ENCODE results near the gene YBX1.
"Not testable (repeated sequence)": the region's sequence is repeated elsewhere in the genome, so short reads cannot be mapped to it uniquely, and the experiment has no call there.

Gene YBX1

GRCh38 chr1:42680921-42681683 is 1.1 kb upstream of the YBX1 start:
- Histone ChIP-seq H2AFZ (ENCODE audit: low read length) (no peak overlapping the region), H3K4me3 (ENCODE audit: low read depth, low read length, poor library complexity, severe bottlenecking) (peak overlapping the region; percentile 81), H3K79me2 (ENCODE audit: insufficient read depth, low read length) (peaks cover 32% of the 10 kb centered on the region)

GRCh38 chr1:42682484-42682738 is 193 bp downstream of the YBX1 start:
- not testable (repeated sequence) for H3K27me3 ChIP-seq (ENCODE audit: insufficient read depth, low read length); H3K4me2 ChIP-seq (ENCODE audit: low read length); H3K9me3 ChIP-seq (ENCODE audit: low read length); H2AFZ ChIP-seq (ENCODE audit: low read length); H3F3A ChIP-seq (ENCODE audit: insufficient read depth, low read length); H4K20me1 ChIP-seq (ENCODE audit: insufficient read depth, low read length); H3K27ac ChIP-seq (ENCODE audit: low read depth, low read length, poor library complexity, severe bottlenecking); H3K9me2 ChIP-seq (ENCODE audit: low read depth, low read length)
- Histone ChIP-seq H3K36me3 (ENCODE audit: insufficient read depth, low read length) (peaks cover 45% of the 10 kb centered on the region), H3K4me1 (ENCODE audit: insufficient read depth, low read length, severe bottlenecking) (peaks cover 58% of the 10 kb centered on the region), H3K9ac (ENCODE audit: low read length) (peak overlapping the region; percentile 53; the same call in 1 of the 2 replicates), H3K4me3 (ENCODE audit: low read depth, low read length, poor library complexity, severe bottlenecking) (peak overlapping the region; percentile 81), H3K79me2 (ENCODE audit: insufficient read depth, low read length) (peaks cover 45% of the 10 kb centered on the region)

More at GRCh38 chr1:42680921-42681683, 1.1 kb upstream of the YBX1 start:
- peak overlapping the region; percentile 95 for H3K9ac ChIP-seq (ENCODE audit: low read length)
- H3K27ac ChIP-seq (ENCODE audit: low read depth, low read length, poor library complexity, severe bottlenecking): peak overlapping the region; percentile 73
- H3F3A ChIP-seq (ENCODE audit: insufficient read depth, low read length): 0 out of 2 replicates have a peak, but pooled peaks cover 8% of the 10 kb centered on the region
- H4K20me1 ChIP-seq (ENCODE audit: insufficient read depth, low read length): peaks cover 9% of the 10 kb centered on the region
- TF ChIP-seq CTCF (IDR thresholded peaks at IDR 0.05; ENCODE audit: low read length) (no peak; the same call in 1 of the 2 replicates), EZH2 (IDR thresholded peaks at IDR 0.05; ENCODE audit: borderline replicate concordance, low read length) (no peak)
- H3K9me2 ChIP-seq (ENCODE audit: low read depth, low read length): no peaks in the 10 kb centered on the region
- H3K4me2 ChIP-seq (ENCODE audit: low read length): peak overlapping the region; percentile 93
- H3K4me1 ChIP-seq (ENCODE audit: insufficient read depth, low read length, severe bottlenecking): peaks cover 45% of the 10 kb centered on the region
- no peaks in the 10 kb centered on the region for H3K9me3 ChIP-seq (ENCODE audit: low read length)
- H3K27me3 ChIP-seq (ENCODE audit: insufficient read depth, low read length): no peaks in the 10 kb centered on the region
- H3K36me3 ChIP-seq (ENCODE audit: insufficient read depth, low read length): peaks cover 37% of the 10 kb centered on the region

GRCh38 chr1:42682739-42683531 is 717 bp downstream of the YBX1 start:
- peak overlapping the region; percentile 88 for H3K4me2 ChIP-seq (ENCODE audit: low read length)
- no peaks in the 10 kb centered on the region for H3K9me2 ChIP-seq (ENCODE audit: low read depth, low read length)
- no peak overlapping the region for H3K27ac ChIP-seq (ENCODE audit: low read depth, low read length, poor library complexity, severe bottlenecking)
- peaks cover 9% of the 10 kb centered on the region for H4K20me1 ChIP-seq (ENCODE audit: insufficient read depth, low read length)
- H3K79me2 ChIP-seq (ENCODE audit: insufficient read depth, low read length): peaks cover 51% of the 10 kb centered on the region
- no peaks in the 10 kb centered on the region for H3K27me3 ChIP-seq (ENCODE audit: insufficient read depth, low read length)
- peaks cover 63% of the 10 kb centered on the region for H3K4me1 ChIP-seq (ENCODE audit: insufficient read depth, low read length, severe bottlenecking)
- H3K9me3 ChIP-seq (ENCODE audit: low read length): no peaks in the 10 kb centered on the region
- peak overlapping the region; percentile 81 for H3K4me3 ChIP-seq (ENCODE audit: low read depth, low read length, poor library complexity, severe bottlenecking)
- H3K9ac ChIP-seq (ENCODE audit: low read length): peak overlapping the region; percentile 84
- 0 out of 2 replicates have a peak, but pooled peaks cover 8% of the 10 kb centered on the region for H3F3A ChIP-seq (ENCODE audit: insufficient read depth, low read length)
- TF ChIP-seq CTCF (IDR thresholded peaks at IDR 0.05; ENCODE audit: low read length): no peak
- no peak for TF ChIP-seq EZH2 (IDR thresholded peaks at IDR 0.05; ENCODE audit: borderline replicate concordance, low read length)
- H3K36me3 ChIP-seq (ENCODE audit: insufficient read depth, low read length): peaks cover 50% of the 10 kb centered on the region
- H2AFZ ChIP-seq (ENCODE audit: low read length): no peak overlapping the region
